ENCODE measurements around the gene HNRNPUL1. TPM values are rescaled to one million over a fixed set of nuclear protein-coding genes. Genes with fewer than 3 reads are reported as not detected.
A peak's percentile ranks its signal among the peaks of the same experiment; 100 is the strongest.

HNRNPUL1 gene
- total and polyA plus RNA-seq, 9 of the 15 experiments (the other 6 are each of a cell fraction or from before 2014, with no cell fraction given), result 7.3 to 211 (median 85.0) TPM

DNA sequence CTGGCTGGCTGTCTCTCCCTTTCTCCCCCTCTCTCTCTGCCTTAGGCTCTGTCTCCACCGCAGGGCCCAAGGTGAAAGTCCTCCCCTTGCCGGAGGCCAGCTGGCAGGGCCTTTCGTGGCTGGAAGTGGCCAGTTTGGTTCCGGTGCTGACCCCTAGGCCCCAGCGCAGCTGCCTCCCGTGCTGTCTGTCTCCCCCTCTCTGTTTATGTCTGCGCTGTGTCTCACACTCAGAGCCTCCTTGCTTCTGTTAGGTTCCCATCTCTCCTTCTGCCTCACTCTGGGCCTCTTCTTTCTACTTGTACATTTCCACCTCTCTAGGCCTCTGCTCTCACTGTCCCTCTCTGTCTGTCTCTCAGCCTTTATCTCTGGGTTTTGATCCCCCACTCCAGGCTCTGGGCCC is 58.9 kb downstream of the HNRNPUL1 start (continued):
- TF ChIP-seq, protein P1, sequence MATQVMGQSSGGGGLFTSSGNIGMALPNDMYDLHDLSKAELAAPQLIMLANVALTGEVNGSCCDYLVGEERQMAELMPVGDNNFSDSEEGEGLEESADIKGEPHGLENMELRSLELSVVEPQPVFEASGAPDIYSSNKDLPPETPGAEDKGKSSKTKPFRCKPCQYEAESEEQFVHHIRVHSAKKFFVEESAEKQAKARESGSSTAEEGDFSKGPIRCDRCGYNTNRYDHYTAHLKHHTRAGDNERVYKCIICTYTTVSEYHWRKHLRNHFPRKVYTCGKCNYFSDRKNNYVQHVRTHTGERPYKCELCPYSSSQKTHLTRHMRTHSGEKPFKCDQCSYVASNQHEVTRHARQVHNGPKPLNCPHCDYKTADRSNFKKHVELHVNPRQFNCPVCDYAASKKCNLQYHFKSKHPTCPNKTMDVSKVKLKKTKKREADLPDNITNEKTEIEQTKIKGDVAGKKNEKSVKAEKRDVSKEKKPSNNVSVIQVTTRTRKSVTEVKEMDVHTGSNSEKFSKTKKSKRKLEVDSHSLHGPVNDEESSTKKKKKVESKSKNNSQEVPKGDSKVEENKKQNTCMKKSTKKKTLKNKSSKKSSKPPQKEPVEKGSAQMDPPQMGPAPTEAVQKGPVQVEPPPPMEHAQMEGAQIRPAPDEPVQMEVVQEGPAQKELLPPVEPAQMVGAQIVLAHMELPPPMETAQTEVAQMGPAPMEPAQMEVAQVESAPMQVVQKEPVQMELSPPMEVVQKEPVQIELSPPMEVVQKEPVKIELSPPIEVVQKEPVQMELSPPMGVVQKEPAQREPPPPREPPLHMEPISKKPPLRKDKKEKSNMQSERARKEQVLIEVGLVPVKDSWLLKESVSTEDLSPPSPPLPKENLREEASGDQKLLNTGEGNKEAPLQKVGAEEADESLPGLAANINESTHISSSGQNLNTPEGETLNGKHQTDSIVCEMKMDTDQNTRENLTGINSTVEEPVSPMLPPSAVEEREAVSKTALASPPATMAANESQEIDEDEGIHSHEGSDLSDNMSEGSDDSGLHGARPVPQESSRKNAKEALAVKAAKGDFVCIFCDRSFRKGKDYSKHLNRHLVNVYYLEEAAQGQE (IDR thresholded peaks at IDR 0.05; ENCODE audit: borderline replicate concordance), result peak; percentile 20; the same call in 1 of the 2 replicates
- TF ChIP-seq, protein P1 (CRISPR knock-in tag; IDR thresholded peaks at IDR 0.05; ENCODE audit: low read depth), result no peak

Measured in K562 (cell line).